GM10248 (cell line): Measurements from ENCODE around the gene VAC14.

ENCODE experiments used
- CTCF ChIA-PET: fragments of 300-600 bp; sonication (Branson Sonifier 250); formaldehyde crosslinking; extraction: SDS; loops from one replicate; lab custom pipeline; 2021; ENCODE audit warnings: antibody characterized with exemption; lab: Yijun Ruan, JAX
- POLR2A ChIA-PET: fragments of 350-650 bp; sonication (Branson Sonifier 250); formaldehyde crosslinking; extraction: SDS; loops from one replicate; lab custom pipeline; 2020; ENCODE audit warnings: antibody characterized with exemption; lab: Yijun Ruan, JAX
- DNase-seq: peaks from one replicate; pipeline ENCODE4 v3.0.0; 2012; ENCODE audit errors: extremely low spot score
- TF ChIP-seq, protein P1 (sequence below): IDR thresholded peaks from 2 replicates; pipeline ENCODE4 v1.5.1; 2012; ENCODE audit warnings: mild to moderate bottlenecking, low read depth; ENCODE audit errors: extremely low read depth, missing control alignments, control extremely low read depth

The VAC14 gene

GRCh38 chr16:70717065-70717464, 83.9 kb downstream of the VAC14 start:
- POLR2A ChIA-PET = no interaction called here
- CTCF ChIA-PET = no interaction called here
- DNase-seq = no peak
- TF ChIP-seq, protein P1, sequence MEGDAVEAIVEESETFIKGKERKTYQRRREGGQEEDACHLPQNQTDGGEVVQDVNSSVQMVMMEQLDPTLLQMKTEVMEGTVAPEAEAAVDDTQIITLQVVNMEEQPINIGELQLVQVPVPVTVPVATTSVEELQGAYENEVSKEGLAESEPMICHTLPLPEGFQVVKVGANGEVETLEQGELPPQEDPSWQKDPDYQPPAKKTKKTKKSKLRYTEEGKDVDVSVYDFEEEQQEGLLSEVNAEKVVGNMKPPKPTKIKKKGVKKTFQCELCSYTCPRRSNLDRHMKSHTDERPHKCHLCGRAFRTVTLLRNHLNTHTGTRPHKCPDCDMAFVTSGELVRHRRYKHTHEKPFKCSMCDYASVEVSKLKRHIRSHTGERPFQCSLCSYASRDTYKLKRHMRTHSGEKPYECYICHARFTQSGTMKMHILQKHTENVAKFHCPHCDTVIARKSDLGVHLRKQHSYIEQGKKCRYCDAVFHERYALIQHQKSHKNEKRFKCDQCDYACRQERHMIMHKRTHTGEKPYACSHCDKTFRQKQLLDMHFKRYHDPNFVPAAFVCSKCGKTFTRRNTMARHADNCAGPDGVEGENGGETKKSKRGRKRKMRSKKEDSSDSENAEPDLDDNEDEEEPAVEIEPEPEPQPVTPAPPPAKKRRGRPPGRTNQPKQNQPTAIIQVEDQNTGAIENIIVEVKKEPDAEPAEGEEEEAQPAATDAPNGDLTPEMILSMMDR = no peak

DNA sequence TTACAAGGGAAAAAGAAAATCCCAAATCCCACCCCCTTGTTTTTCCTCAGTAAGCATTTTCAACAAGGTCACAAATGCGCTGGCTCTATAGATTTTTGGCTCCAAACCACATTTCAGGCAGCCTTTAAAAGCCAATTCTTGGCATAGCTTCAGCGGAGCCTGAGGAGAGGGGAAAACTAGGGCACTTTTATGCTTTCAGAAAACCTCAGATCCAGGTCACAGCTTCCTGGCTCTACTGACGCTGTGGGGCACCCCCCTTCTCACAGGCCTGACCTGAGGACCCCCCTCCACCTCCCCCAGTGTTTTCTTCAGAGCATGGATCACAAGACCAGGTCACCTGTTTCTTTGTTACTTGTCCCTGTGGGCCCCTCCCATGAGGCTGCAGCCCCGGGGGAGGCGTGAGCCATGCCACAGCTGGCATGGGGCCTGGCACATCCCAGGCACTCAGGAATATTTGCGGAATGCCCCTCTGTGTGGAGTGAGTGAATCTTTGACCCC, 85.0 kb downstream of the VAC14 start:
- DNase-seq = no peak
- ChIA-PET CTCF (interaction anchor here (1.4 kb wide), 1 partner anchor 56 kb away, joined by 4 read pairs; no protein-coding TSS in a partner anchor), POLR2A (no interaction called here)
- TF ChIP-seq, protein P1 = no peak

DNA sequence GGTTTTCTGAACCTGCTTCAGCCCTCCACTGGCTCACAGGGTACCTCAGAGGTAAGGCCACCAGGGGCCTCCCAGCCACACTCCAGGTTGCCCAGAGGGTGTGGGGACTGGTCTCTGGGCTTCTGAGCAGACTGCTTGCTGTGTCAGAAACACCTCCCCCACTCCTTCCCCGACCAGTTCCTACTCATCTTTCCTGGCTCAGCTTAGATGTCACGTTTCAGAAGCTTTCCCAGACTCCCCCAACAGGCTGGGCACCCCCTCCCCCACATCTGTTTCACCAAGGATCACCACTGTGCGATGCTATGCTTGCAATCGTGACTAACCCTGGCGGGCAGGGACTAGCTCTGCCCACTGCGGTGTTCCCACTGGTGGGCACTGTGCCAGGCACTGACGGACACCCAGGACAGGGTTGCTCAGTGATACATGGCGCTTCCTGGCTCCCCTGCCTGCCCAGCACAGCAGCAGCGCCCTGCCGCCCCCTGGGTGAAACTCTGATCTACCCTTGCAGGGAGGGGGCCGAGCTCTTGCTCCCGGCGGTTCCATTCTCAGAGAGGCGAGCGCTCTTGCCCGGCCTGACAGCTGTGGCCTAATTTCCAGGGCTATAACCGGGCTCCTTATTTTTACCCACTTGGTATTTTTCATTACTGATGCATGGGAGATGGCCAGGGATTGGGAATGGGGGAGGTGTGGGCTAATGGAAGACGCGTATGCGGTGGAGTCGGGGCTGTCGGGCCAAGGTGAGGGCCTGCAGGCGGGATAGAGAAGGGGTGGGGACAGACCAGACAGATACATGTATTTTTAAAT, 85.7 kb downstream of the VAC14 start:
- no peak for DNase-seq
- ChIA-PET POLR2A (no interaction called here), CTCF (interaction anchor here (0.9 to 1.4 kb wide), 2 partner anchors 56 to 61 kb away, joined by 4 read pairs; no protein-coding TSS in a partner anchor)
- TF ChIP-seq, protein P1 = no peak

DNA sequence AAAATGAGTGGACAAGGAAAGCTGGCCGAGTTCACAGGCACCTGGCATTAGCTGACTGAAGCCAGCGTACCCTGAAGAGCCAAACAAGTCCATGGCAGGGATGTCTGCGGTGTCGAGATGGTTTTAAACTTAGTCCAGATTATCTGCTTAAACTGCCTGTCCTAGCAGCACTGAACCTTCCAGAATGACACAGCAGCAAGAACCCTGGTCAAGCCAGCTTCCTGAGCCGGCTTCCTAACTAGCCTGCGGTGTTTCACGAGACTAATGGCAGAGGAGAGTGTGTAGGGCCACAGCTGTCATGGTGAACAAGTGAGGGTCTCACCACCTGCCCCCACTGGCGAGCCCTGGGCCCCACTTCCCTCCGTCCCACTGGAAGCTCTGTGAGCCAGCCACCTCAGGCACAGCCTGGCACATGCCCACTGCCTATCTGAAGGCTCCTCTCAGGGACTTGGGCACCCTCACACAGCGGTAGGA, 86.3 kb downstream of the VAC14 start:
- TF ChIP-seq, protein P1 = no peak
- ChIA-PET POLR2A (no interaction called here), CTCF (interaction anchor here (0.9 kb wide), 1 partner anchor 60 kb away, joined by 4 read pairs; no protein-coding TSS in a partner anchor)
- DNase-seq = no peak

DNA sequence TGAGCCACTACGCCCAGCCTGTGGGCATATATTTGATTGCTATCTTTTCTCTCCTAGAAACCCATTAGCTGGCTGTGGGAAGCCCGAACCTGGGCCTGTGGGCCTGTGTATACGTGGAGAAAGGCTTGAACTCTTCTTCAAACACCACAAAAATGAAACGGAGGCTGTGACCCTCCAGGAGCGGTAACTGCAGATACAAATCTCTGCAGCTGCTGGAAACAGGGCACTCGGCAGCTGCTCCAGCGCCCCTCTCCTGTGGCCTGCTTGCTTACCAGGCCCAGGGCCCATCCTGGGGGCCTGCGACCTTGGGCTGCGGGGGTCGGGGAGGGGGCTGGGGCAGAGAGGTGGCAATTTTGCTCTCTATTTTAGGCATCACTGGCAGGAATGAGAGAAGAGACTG, 87.1 kb downstream of the VAC14 start:
- DNase-seq = no peak
- ChIA-PET CTCF (no interaction called here), POLR2A (no interaction called here)
- TF ChIP-seq, protein P1 = no peak

- CTCF ChIA-PET = no interaction called here
- DNase-seq = no peak
- TF ChIP-seq, protein P1 = no peak
- POLR2A ChIA-PET = no interaction called here
Observed at GRCh38 chr16:70713342-70713741, 87.6 kb downstream of the VAC14 start.
